NCI-H345 treated with DMSO at 0.1 percent for 48 hours (cell line): ENCODE measurements around the gene GLUD1.
"Not testable (repeated sequence)": the region's sequence is repeated elsewhere in the genome, so short reads cannot be mapped to it uniquely, and the experiment has no call there.

Experiments used
- DNase-seq: peaks from one replicate; lab custom pipeline; 2025; ENCODE audit not compliant: unreplicated experiment; lab: John Stamatoyannopoulos, UW

Gene GLUD1

GRCh38 chr10:87090779-87091178 is 3.9 kb downstream of the GLUD1 start:
- DNase-seq, result no peak

GRCh38 chr10:87089746-87090145 is 4.9 kb downstream of the GLUD1 start:
- DNase-seq, result no peak

GRCh38 chr10:87085537-87085936 is 9.1 kb downstream of the GLUD1 start:
- DNase-seq, result no peak

GRCh38 chr10:87084291-87084782 is 10.3 kb downstream of the GLUD1 start:
- DNase-seq, result not testable (repeated sequence)

- DNase-seq, result not testable (repeated sequence)
These were observed 10.9 kb downstream of the GLUD1 start for GRCh38 chr10:87083576-87084290.

GRCh38 chr10:87082219-87082618 is 12.4 kb downstream of the GLUD1 start:
- DNase-seq, result not testable (repeated sequence)

- not testable (repeated sequence) for DNase-seq
These were observed 13.1 kb downstream of the GLUD1 start for GRCh38 chr10:87081574-87081973.

- not testable (repeated sequence) for DNase-seq
These were observed 14.0 kb downstream of the GLUD1 start for GRCh38 chr10:87080621-87081020.

- no peak for DNase-seq
These were observed 15.4 kb downstream of the GLUD1 start for GRCh38 chr10:87079106-87079836.

- DNase-seq, result not testable (repeated sequence)
These were observed 18.2 kb downstream of the GLUD1 start for GRCh38 chr10:87076421-87076820.

- no peak for DNase-seq
These were observed 22.2 kb downstream of the GLUD1 start for GRCh38 chr10:87072449-87072848.

- DNase-seq, result no peak
These were observed 26.4 kb downstream of the GLUD1 start for GRCh38 chr10:87068281-87068680.

GRCh38 chr10:87066865-87067264 is 27.8 kb downstream of the GLUD1 start:
- no peak for DNase-seq

GRCh38 chr10:87066178-87066577 is 28.5 kb downstream of the GLUD1 start:
- no peak for DNase-seq

- no peak for DNase-seq
These were observed 30.0 kb downstream of the GLUD1 start for GRCh38 chr10:87064651-87065050.

- DNase-seq, result no peak
These were observed 34.2 kb downstream of the GLUD1 start for GRCh38 chr10:87060280-87060928.

GRCh38 chr10:87059401-87059800 is 35.2 kb downstream of the GLUD1 start:
- no peak for DNase-seq

GRCh38 chr10:87058171-87058570 is 36.5 kb downstream of the GLUD1 start:
- DNase-seq, result no peak

- no peak for DNase-seq
These were observed 40.0 kb downstream of the GLUD1 start for GRCh38 chr10:87054373-87055295.

GRCh38 chr10:87053577-87054181 is 41.0 kb downstream of the GLUD1 start:
- DNase-seq, result no peak
